ENCODE results near the gene SP140L. TPM values are rescaled to one million over a fixed set of nuclear protein-coding genes. Genes with fewer than 3 reads are reported as not detected.
A peak's percentile ranks its signal among the peaks of the same experiment; 100 is the strongest.

SP140L gene
- total RNA-seq, 4 donors from 2014 or later = 4.4 to 8.3 (median 6.8) TPM

DNA sequence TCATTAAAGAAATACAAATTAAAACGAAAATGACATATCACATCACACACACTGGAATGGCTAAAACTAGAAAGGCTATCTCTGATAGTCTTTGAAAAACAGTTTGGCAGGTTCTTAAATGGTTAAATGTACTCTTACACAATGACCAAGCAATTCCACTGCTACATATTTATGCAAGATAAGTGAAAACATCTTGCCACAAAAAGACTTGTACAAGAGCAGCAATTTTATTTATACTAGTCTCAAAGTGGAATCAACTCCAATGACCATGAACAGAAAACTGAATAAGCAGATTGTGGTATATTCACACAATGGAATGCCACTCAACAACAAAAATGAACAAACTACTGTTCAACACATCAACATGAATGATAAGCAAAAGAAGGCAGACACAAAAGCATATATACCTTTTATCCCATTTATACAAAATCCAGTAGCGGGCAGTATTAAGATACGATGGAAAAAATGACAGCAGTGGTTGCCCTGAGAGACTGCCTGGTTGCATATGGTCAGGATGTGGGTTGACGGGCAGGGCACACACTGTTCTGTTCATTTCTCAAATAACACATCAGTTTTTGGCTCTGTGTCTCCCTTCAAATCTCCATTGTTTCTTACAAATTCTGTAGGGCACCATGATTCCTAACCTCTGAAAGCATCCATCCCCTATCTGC, 114.4 kb downstream of the SP140L start:
- intact Hi-C loops (cut with DNase I) = no loop called here
- Histone ChIP-seq H3K27me3 (no peaks in the 10 kb centered on the region), H3K9me3 (peaks cover 0 to 3% (median 0%) of the 10 kb centered on the region in 4 donors), H3K36me3 (peaks cover 14 to 41% (median 28%) of the 10 kb centered on the region in 4 donors), H3K27ac (replicated peaks in 1 of 4) (peak overlapping the region in 3 of 4 donors; percentile 5 to 40 (median 5)), H3K4me1 (peaks cover 7 to 26% (median 18%) of the 10 kb centered on the region in 4 donors), H3K4me3 (no peak overlapping the region)
- WGBS = 68% methylated on average over 4 of the region's 4 CpGs
- no peak for TF ChIP-seq POLR2A (IDR thresholded peaks at IDR 0.05; ENCODE audit: low read depth)
- peak in 1 of 2 donors; percentile 43 for TF ChIP-seq POLR2AphosphoS5 (IDR thresholded peaks at IDR 0.05)
- no peak for DNase-seq (ENCODE audit: extremely low spot score)

- peaks cover 22 to 58% (median 47%) of the 10 kb centered on the region in 4 donors for H3K36me3 ChIP-seq
Measured at GRCh38 chr2:230443541-230443940, 116.5 kb downstream of the SP140L start.

DNA sequence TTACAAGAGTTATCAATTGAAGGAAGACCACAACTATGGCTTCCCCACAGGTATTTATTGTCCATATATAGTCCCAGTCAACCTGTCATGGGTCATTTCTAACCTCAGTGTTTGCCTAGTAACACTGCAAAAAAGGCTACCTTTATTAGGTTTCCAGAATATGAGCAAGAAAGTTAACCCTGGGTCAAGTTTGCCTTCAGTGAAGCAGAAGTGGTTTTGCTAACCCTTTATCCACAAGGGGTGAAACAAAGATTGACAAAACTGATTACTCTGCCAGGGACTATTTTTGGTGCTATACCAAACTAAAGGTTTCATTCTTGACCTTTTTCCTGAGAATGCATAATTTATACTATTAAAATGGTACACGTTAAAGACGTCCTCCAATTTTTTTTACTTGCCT, 117.8 kb downstream of the SP140L start:
- H3K27me3 ChIP-seq = no peaks in the 10 kb centered on the region
- H3K9me3 ChIP-seq = no peaks in the 10 kb centered on the region
- intact Hi-C loops (cut with DNase I) = no loop called here
- 71% methylated on average over 2 of the region's 2 CpGs for WGBS
- H3K27ac ChIP-seq (replicated peaks in 1 of 4) = no peak overlapping the region
- no peak for DNase-seq (ENCODE audit: extremely low spot score)
- H3K4me1 ChIP-seq = peaks cover 7 to 18% (median 13%) of the 10 kb centered on the region in 4 donors
- H3K4me3 ChIP-seq = no peak overlapping the region
- TF ChIP-seq CTCF (IDR thresholded peaks at IDR 0.05) (no peak), POLR2AphosphoS5 (IDR thresholded peaks at IDR 0.05) (no peak), EP300 (IDR thresholded peaks at IDR 0.05) (no peak), POLR2A (IDR thresholded peaks at IDR 0.05; ENCODE audit: low read depth) (no peak)
- H3K36me3 ChIP-seq = peaks cover 24 to 71% (median 59%) of the 10 kb centered on the region in 4 donors

More at GRCh38 chr2:230443541-230443940, 116.5 kb downstream of the SP140L start:
- intact Hi-C loops (cut with DNase I) = no loop called here
- 87% methylated on average over 2 of the region's 2 CpGs for WGBS
- Histone ChIP-seq H3K4me1 (peaks cover 7 to 27% (median 19%) of the 10 kb centered on the region in 4 donors), H3K27ac (replicated peaks in 1 of 4) (no peak overlapping the region), H3K27me3 (no peaks in the 10 kb centered on the region), H3K4me3 (no peak overlapping the region), H3K9me3 (no peaks in the 10 kb centered on the region)
- DNase-seq (ENCODE audit: extremely low spot score) = no peak
- TF ChIP-seq CTCF (IDR thresholded peaks at IDR 0.05) (no peak), EP300 (IDR thresholded peaks at IDR 0.05) (no peak), POLR2A (IDR thresholded peaks at IDR 0.05; ENCODE audit: low read depth) (no peak), POLR2AphosphoS5 (IDR thresholded peaks at IDR 0.05) (no peak)

DNA sequence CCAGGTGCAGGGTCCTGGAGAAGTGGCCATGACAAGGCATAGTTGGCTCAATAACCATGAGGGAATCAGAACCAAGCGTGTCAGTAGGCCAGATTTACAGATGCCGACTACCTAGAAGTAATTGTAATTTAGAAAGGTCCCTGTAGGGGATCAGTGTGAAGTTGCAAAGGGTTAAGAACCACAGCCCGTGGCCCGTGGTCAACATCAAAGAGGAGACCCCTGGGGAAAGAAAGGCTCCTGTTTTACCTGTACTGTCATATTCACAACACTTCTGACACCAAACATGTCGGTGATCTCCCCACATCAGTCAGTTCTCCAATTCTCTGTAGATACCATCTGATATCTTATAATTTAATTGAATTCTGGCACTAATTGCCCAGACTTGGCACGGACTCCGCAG, 120.0 kb downstream of the SP140L start:
- H3K27me3 ChIP-seq = no peaks in the 10 kb centered on the region
- intact Hi-C loops (cut with DNase I) = no loop called here
- 82% methylated on average over 7 of the region's 7 CpGs for WGBS

More for the DNA sequence above, 120.0 kb downstream of the SP140L start:
- Histone ChIP-seq H3K27ac (replicated peaks in 1 of 4) (no peak overlapping the region), H3K4me1 (peaks cover 0 to 4% (median 2%) of the 10 kb centered on the region in 4 donors), H3K4me3 (no peak overlapping the region), H3K36me3 (peaks cover 30 to 93% (median 71%) of the 10 kb centered on the region in 4 donors), H3K9me3 (no peaks in the 10 kb centered on the region)
- TF ChIP-seq EP300 (IDR thresholded peaks at IDR 0.05) (no peak), CTCF (IDR thresholded peaks at IDR 0.05) (no peak), POLR2AphosphoS5 (IDR thresholded peaks at IDR 0.05) (no peak), POLR2A (IDR thresholded peaks at IDR 0.05; ENCODE audit: low read depth) (no peak)
- DNase-seq (ENCODE audit: extremely low spot score) = no peak

Data from esophagus muscularis mucosa (tissue), 4 donors.